SK-N-SH (cell line): Measurements from ENCODE around the gene CARD14. TPM values are rescaled to one million over a fixed set of nuclear protein-coding genes. Genes with fewer than 3 reads are reported as not detected.

Source experiments
- CTCF ChIA-PET: fragments of 300-600, 350-600 bp; formaldehyde crosslinking; extraction: SDS; loops from one replicate; lab custom pipeline; 2021; lab: Yijun Ruan, JAX
- POLR2A ChIA-PET: fragments of 350-600 bp; sonication (Branson Sonifier 250); formaldehyde crosslinking; extraction: SDS; loops from one replicate; lab custom pipeline; 2020; ENCODE audit warnings: antibody characterized with exemption, inconsistent platforms; lab: Yijun Ruan, JAX
- DNase-seq: peaks from one replicate; pipeline ENCODE4 v3.0.0; 2012
- H2AFZ ChIP-seq: fragments of 200-600 bp; sonication (generic); 2 replicates; pipeline ENCODE4 v1.8.1; 2016; ENCODE audit warnings: antibody characterized with exemption, mild to moderate bottlenecking, low read depth
- H3F3A ChIP-seq: fragments of 200-600 bp; sonication (generic); replicated peaks from 2 replicates; pipeline ENCODE3; 2016; ENCODE audit warnings: antibody characterized with exemption, mild to moderate bottlenecking; ENCODE audit not compliant: insufficient read depth
- H3K27ac ChIP-seq, 2 experiments: fragments of 200-500 bp in 1 of 2; fragments of 200-600 bp in 1 of 2; sonication (Bioruptor generic) in 1 of 2; sonication (generic), shearing (Covaris generic) in 1 of 2; 2 replicates each; pipeline versions ENCODE4 v1.5.1 to v1.6.1; 2014 to 2016; ENCODE audit warnings: low read depth in 2 of 2, inconsistent platforms in 1 of 2, low read length in 1 of 2, mild to moderate bottlenecking in 1 of 2, mixed read lengths in 1 of 2
- H3K27me3 ChIP-seq: fragments of 200-600 bp; sonication (generic), shearing (Covaris generic); 2 replicates; pipeline ENCODE4 v1.6.1; 2016; ENCODE audit warnings: mixed run types; ENCODE audit not compliant: insufficient read depth
- H3K36me3 ChIP-seq, 2 experiments: fragments of 200-500 bp in 1 of 2; fragments of 200-600 bp in 1 of 2; sonication (Bioruptor generic) in 1 of 2; sonication (generic) in 1 of 2; replicated peaks in 1 of 2; 2 replicates each; pipeline versions ENCODE3 to v1.5.1; 2014 to 2016; ENCODE audit warnings: low read length in 1 of 2, mild to moderate bottlenecking in 1 of 2; ENCODE audit not compliant: insufficient read depth in 2 of 2, control insufficient read depth in 1 of 2
- H3K4me1 ChIP-seq, 2 experiments: fragments of 200-500 bp in 1 of 2; fragments of 200-600 bp in 1 of 2; sonication (Bioruptor generic) in 1 of 2; sonication (generic), shearing (Covaris generic) in 1 of 2; 2 replicates each; pipeline versions ENCODE4 v1.5.1 to v1.6.1; 2014 to 2016; ENCODE audit warnings: low read depth in 1 of 2, low read length in 1 of 2, mixed run types in 1 of 2; ENCODE audit not compliant: insufficient read depth in 2 of 2, control insufficient read depth in 1 of 2
- H3K4me2 ChIP-seq: fragments of 200-600 bp; sonication (generic), shearing (Covaris generic); 2 replicates; pipeline ENCODE4 v1.6.1; 2017; ENCODE audit warnings: mixed run types
- H3K4me3 ChIP-seq, 2 experiments: fragments of 200-500 bp in 1 of 2; fragments of 200-600 bp in 1 of 2; sonication (Bioruptor generic) in 1 of 2; sonication (generic), shearing (Covaris generic) in 1 of 2; 2 replicates each; pipeline versions ENCODE4 v1.5.1 to v1.8.1; 2014 to 2016; ENCODE audit warnings: low read depth in 2 of 2, inconsistent platforms in 1 of 2, low read length in 1 of 2, mild to moderate bottlenecking in 1 of 2, mixed read lengths in 1 of 2, moderate library complexity in 1 of 2
- H3K79me2 ChIP-seq: fragments of 200-600 bp; sonication (generic); 2 replicates; pipeline ENCODE4 v1.8.1; 2017; ENCODE audit warnings: mild to moderate bottlenecking; ENCODE audit not compliant: insufficient read depth
- H3K9ac ChIP-seq: fragments of 200-600 bp; sonication (generic); 2 replicates; pipeline ENCODE4 v1.6.1; 2017; ENCODE audit warnings: mixed run types
- H3K9me2 ChIP-seq: fragments of 200-600 bp; sonication (generic); 2 replicates; pipeline ENCODE4 v1.6.1; 2017; ENCODE audit warnings: mixed run types
- H3K9me3 ChIP-seq: fragments of 200-600 bp; sonication (generic); 2 replicates; pipeline ENCODE4 v1.6.1; 2017; ENCODE audit warnings: mixed run types, mild to moderate bottlenecking, moderate library complexity
- H4K20me1 ChIP-seq: fragments of 200-600 bp; sonication (generic); 2 replicates; pipeline ENCODE4 v1.6.1; 2017; ENCODE audit warnings: mild to moderate bottlenecking, mixed run types; ENCODE audit not compliant: insufficient read depth
- ELF1 ChIP-seq: IDR thresholded peaks from 2 replicates; pipeline ENCODE4 v1.4.0; 2012
- EZH2phosphoT487 ChIP-seq: fragments of 200-600 bp; sonication (generic); IDR thresholded peaks from 2 replicates; pipeline ENCODE4 v1.6.1; 2017; ENCODE audit warnings: low read depth, mixed run types, mild to moderate bottlenecking, antibody characterized with exemption, moderate library complexity, borderline replicate concordance
- FOXJ3 ChIP-seq: sonication (generic); formaldehyde crosslinking; IDR thresholded peaks from 2 replicates; pipeline ENCODE4 v1.5.1; 2020; ENCODE audit warnings: mild to moderate bottlenecking, missing genetic modification reagents
- FOXM1 ChIP-seq: IDR thresholded peaks from 2 replicates; pipeline ENCODE4 v1.4.0; 2012; ENCODE audit warnings: low read depth, mild to moderate bottlenecking
- GATA2 ChIP-seq: sonication (generic); formaldehyde crosslinking; IDR thresholded peaks from 2 replicates; pipeline ENCODE4 v1.5.0; 2020; ENCODE audit warnings: mild to moderate bottlenecking, missing genetic modification reagents
- IRF3 ChIP-seq: fragments of 150-350 bp; IDR thresholded peaks from 2 replicates; pipeline ENCODE4 v1.6.1; 2016; ENCODE audit warnings: mild to moderate bottlenecking, low read depth, low read length
- MAX ChIP-seq: IDR thresholded peaks from 2 replicates; pipeline ENCODE4 v1.4.0; 2012; ENCODE audit warnings: low read depth
- MEF2A ChIP-seq: IDR thresholded peaks from 2 replicates; pipeline ENCODE4 v1.4.0; 2012; ENCODE audit warnings: low read depth, borderline replicate concordance
- NFIC ChIP-seq: IDR thresholded peaks from 2 replicates; pipeline ENCODE4 v1.4.0; 2012; ENCODE audit warnings: borderline replicate concordance
- RAD21 ChIP-seq: IDR thresholded peaks from 2 replicates; pipeline ENCODE4 v1.6.1; 2012; ENCODE audit warnings: mild to moderate bottlenecking, low read length
- RCOR1 ChIP-seq: fragments of 150-350 bp; IDR thresholded peaks from 2 replicates; pipeline ENCODE4 v1.6.1; 2017; ENCODE audit warnings: antibody characterized with exemption, low read length
- REST ChIP-seq: IDR thresholded peaks from 2 replicates; pipeline ENCODE4 v1.6.1; 2012; ENCODE audit warnings: mild to moderate bottlenecking, low read depth, low read length, moderate library complexity
- RFX5 ChIP-seq: IDR thresholded peaks from 2 replicates; pipeline ENCODE4 v1.6.1; 2012; ENCODE audit warnings: mild to moderate bottlenecking, improper control_type of control experiment, low read length
- SIN3A ChIP-seq: IDR thresholded peaks from 2 replicates; pipeline ENCODE4 v1.6.1; 2012; ENCODE audit warnings: low read depth, mild to moderate bottlenecking, low read length, moderate library complexity, borderline replicate concordance
- TAF1 ChIP-seq: IDR thresholded peaks from 2 replicates; pipeline ENCODE4 v1.6.1; 2012; ENCODE audit warnings: low read depth, mild to moderate bottlenecking, low read length, moderate library complexity, borderline replicate concordance
- TCF12 ChIP-seq: IDR thresholded peaks from 2 replicates; pipeline ENCODE4 v1.4.0; 2012
- USF2 ChIP-seq: fragments of 150-350 bp; IDR thresholded peaks from 2 replicates; pipeline ENCODE4 v1.6.1; 2017; ENCODE audit warnings: antibody characterized with exemption, low read length, low read depth, borderline replicate concordance
- ZBTB33 ChIP-seq: IDR thresholded peaks from 2 replicates; pipeline ENCODE4 v1.4.0; 2012; ENCODE audit warnings: low read depth, borderline replicate concordance
- WGBS: methylation state at CpG from one replicate; pipeline ENCODE4 v1.1.6; 2017; ENCODE audit warnings: low lambda C conversion rate; 5-methylcytosine and 5-hydroxymethylcytosine counted together
- polyA plus RNA-seq, 3 experiments: library from polyadenylated mRNA; depleted of rRNA; stranded (reverse); fragments of >200 nt; gene quantifications; 2 replicates each; pipeline ENCODE4 v1.2.3, GENCODE V29; 2012

The CARD14 gene
- polyA plus RNA-seq, 1 of the 3 experiments (the other 2 are of a cell fraction), result 0.05 TPM

- Histone ChIP-seq H3K4me2 (no peak overlapping the region), H3K4me1 (peaks cover 0 to 14% of the 10 kb centered on the region in 2 experiments; a peak in 1 of 4 replicates), H3K27me3 (no peaks in the 10 kb centered on the region), H3K4me3 (no peak overlapping the region), H3K9me2 (no peaks in the 10 kb centered on the region), H4K20me1 (no peaks in the 10 kb centered on the region), H3F3A (no peaks in the 10 kb centered on the region), H3K9ac (no peak overlapping the region), H3K9me3 (no peaks in the 10 kb centered on the region), H3K27ac (no peak overlapping the region), H3K79me2 (no peaks in the 10 kb centered on the region), H3K36me3 (no peaks in the 10 kb centered on the region), H2AFZ (no peak overlapping the region)
- CTCF ChIA-PET, result interaction anchor here (1.2 to 1.4 kb wide), 2 partner anchors 9 to 57 kb away, joined by 4 read pairs; partner anchors contain the start of gene GAA
- POLR2A ChIA-PET, result interaction anchor here (0.6 to 1.7 kb wide), 2 partner anchors 61 to 62 kb away, joined by 3 read pairs; partner anchors contain the start of gene SGSH
- 76% methylated on average over 2 of the region's 2 CpGs for WGBS
- TF ChIP-seq ZBTB33, result no peak
- TF ChIP-seq TAF1, result no peak
- no peak for TF ChIP-seq FOXM1
- no peak for TF ChIP-seq RAD21
- no peak for TF ChIP-seq ELF1
- TF ChIP-seq GATA2 (CRISPR knock-in tag), result no peak
- TF ChIP-seq FOXJ3 (CRISPR knock-in tag), result no peak
- TF ChIP-seq IRF3, result no peak
- no peak for TF ChIP-seq SIN3A
- TF ChIP-seq TCF12, result no peak
- TF ChIP-seq EZH2phosphoT487, result no peak
- no peak for TF ChIP-seq MAX
- no peak for TF ChIP-seq RCOR1
- TF ChIP-seq USF2, result no peak
- no peak for TF ChIP-seq NFIC
- no peak for TF ChIP-seq REST
- no peak for TF ChIP-seq RFX5
- TF ChIP-seq MEF2A, result no peak
- DNase-seq, result no peak
Measured at GRCh38 chr17:80158846-80159245, 11.0 kb upstream of the CARD14 start.
